ENCODE data around the gene TAB2. TPM values are rescaled to one million over a fixed set of nuclear protein-coding genes. Genes with fewer than 3 reads are reported as not detected.

TAB2 gene
- total RNA-seq, 1 experiment from 2014 or later: 38.1 TPM

- H3K4me3 Mint-ChIP-seq (ENCODE audit: low read depth, unreplicated experiment): no peak overlapping the region
- no peak overlapping the region for H3K27ac Mint-ChIP-seq (ENCODE audit: unreplicated experiment)
- DNase-seq: no peak
- TF ChIP-seq CTCF (IDR thresholded peaks at IDR 0.05; ENCODE audit: unreplicated experiment): no peak
- intact Hi-C loops (cut with micrococcal nuclease; ENCODE audit: unreplicated experiment): loop anchor here (5.0 to 10.0 kb wide), 2 partner anchors 74 to 248 kb away; no protein-coding TSS in a partner anchor
- BruUV-seq (replicated peaks): no TSS peak
- H3K27me3 Mint-ChIP-seq (ENCODE audit: unreplicated experiment): no peaks in the 10 kb centered on the region
- no peaks in the 10 kb centered on the region for H3K36me3 Mint-ChIP-seq (ENCODE audit: insufficient read depth, unreplicated experiment)
- no peaks in the 10 kb centered on the region for H3K9me3 Mint-ChIP-seq (ENCODE audit: low read depth, unreplicated experiment)
- H3K4me1 Mint-ChIP-seq (ENCODE audit: low read depth, unreplicated experiment): peaks cover 81% of the 10 kb centered on the region
- CTCF ChIA-PET: no interaction called here
These were observed 15.7 kb downstream of the TAB2 start for GRCh38 chr6:149333266-149333620.

GRCh38 chr6:149334201-149334600 lies 16.7 kb downstream of the TAB2 start:
- CTCF ChIA-PET: interaction anchor here (0.7 kb wide), 1 partner anchor 975 kb away, joined by 3 read pairs; no protein-coding TSS in a partner anchor
- Mint-ChIP-seq H3K9me3 (ENCODE audit: low read depth, unreplicated experiment) (no peaks in the 10 kb centered on the region), H3K27ac (ENCODE audit: unreplicated experiment) (peak overlapping the region; percentile 84), H3K4me1 (ENCODE audit: low read depth, unreplicated experiment) (peaks cover 77% of the 10 kb centered on the region), H3K4me3 (ENCODE audit: low read depth, unreplicated experiment) (no peak overlapping the region), H3K36me3 (ENCODE audit: insufficient read depth, unreplicated experiment) (no peaks in the 10 kb centered on the region), H3K27me3 (ENCODE audit: unreplicated experiment) (no peaks in the 10 kb centered on the region)
- TF ChIP-seq CTCF (IDR thresholded peaks at IDR 0.05; ENCODE audit: unreplicated experiment): no peak
- no peak for DNase-seq
- intact Hi-C loops (cut with micrococcal nuclease; ENCODE audit: unreplicated experiment): loop anchor here (5.0 to 10.0 kb wide), 2 partner anchors 73 to 249 kb away; no protein-coding TSS in a partner anchor
- no TSS peak for BruUV-seq (replicated peaks)

GRCh38 chr6:149334682-149335160 lies 17.2 kb downstream of the TAB2 start:
- BruUV-seq (replicated peaks): no TSS peak
- TF ChIP-seq CTCF (IDR thresholded peaks at IDR 0.05; ENCODE audit: unreplicated experiment): no peak

GRCh38 chr6:149335924-149336608 lies 18.6 kb downstream of the TAB2 start:
- Mint-ChIP-seq H3K27ac (ENCODE audit: unreplicated experiment) (peak overlapping the region; percentile 14), H3K4me1 (ENCODE audit: low read depth, unreplicated experiment) (peaks cover 67% of the 10 kb centered on the region), H3K27me3 (ENCODE audit: unreplicated experiment) (no peaks in the 10 kb centered on the region), H3K4me3 (ENCODE audit: low read depth, unreplicated experiment) (peak overlapping the region; percentile 14), H3K9me3 (ENCODE audit: low read depth, unreplicated experiment) (no peaks in the 10 kb centered on the region), H3K36me3 (ENCODE audit: insufficient read depth, unreplicated experiment) (no peaks in the 10 kb centered on the region)
- DNase-seq: no peak
- no TSS peak for BruUV-seq (replicated peaks)
- intact Hi-C loops (cut with micrococcal nuclease; ENCODE audit: unreplicated experiment): loop anchor here (10.0 kb wide), 1 partner anchor 251 kb away; no protein-coding TSS in a partner anchor
- no peak for TF ChIP-seq CTCF (IDR thresholded peaks at IDR 0.05; ENCODE audit: unreplicated experiment)
- CTCF ChIA-PET: interaction anchor here (0.6 kb wide), 1 partner anchor 134 kb away, joined by 5 read pairs; no protein-coding TSS in a partner anchor

More at GRCh38 chr6:149334682-149335160, 17.2 kb downstream of the TAB2 start:
- CTCF ChIA-PET: interaction anchor here (0.7 kb wide), 1 partner anchor 975 kb away, joined by 3 read pairs; no protein-coding TSS in a partner anchor
- no peak overlapping the region for H3K4me3 Mint-ChIP-seq (ENCODE audit: low read depth, unreplicated experiment)
- H3K9me3 Mint-ChIP-seq (ENCODE audit: low read depth, unreplicated experiment): no peaks in the 10 kb centered on the region
- intact Hi-C loops (cut with micrococcal nuclease; ENCODE audit: unreplicated experiment): loop anchor here (5.0 to 10.0 kb wide), 2 partner anchors 73 to 250 kb away; no protein-coding TSS in a partner anchor
- H3K27me3 Mint-ChIP-seq (ENCODE audit: unreplicated experiment): no peaks in the 10 kb centered on the region
- H3K27ac Mint-ChIP-seq (ENCODE audit: unreplicated experiment): peak overlapping the region; percentile 84
- peak; percentile 41 for DNase-seq
- H3K36me3 Mint-ChIP-seq (ENCODE audit: insufficient read depth, unreplicated experiment): no peaks in the 10 kb centered on the region
- H3K4me1 Mint-ChIP-seq (ENCODE audit: low read depth, unreplicated experiment): peaks cover 72% of the 10 kb centered on the region

All from Calu3 (cell line).